Body of pancreas (tissue), 4 donors: ENCODE measurements around the gene MYO1A.

ENCODE experiments used
- POLR2A ChIP-seq, 3 donors: fragments of 450-650 bp; IDR thresholded peaks; one replicate each; pipeline ENCODE4 v1.6.1; 2016; ENCODE audit warnings: antibody characterized with exemption in 3 of 3, mild to moderate bottlenecking in 2 of 3
- TF ChIP-seq, protein P1 (sequence below), 7 experiments: fragments of 450-650 bp in 4 of 7; fragments of 200-600 bp in 3 of 7; sonication (generic) in 3 of 7; IDR thresholded peaks; one replicate each; pipeline ENCODE4 v1.5.1; 2016 to 2019; ENCODE audit warnings: antibody characterized with exemption in 7 of 7

- TF ChIP-seq, protein P1, sequence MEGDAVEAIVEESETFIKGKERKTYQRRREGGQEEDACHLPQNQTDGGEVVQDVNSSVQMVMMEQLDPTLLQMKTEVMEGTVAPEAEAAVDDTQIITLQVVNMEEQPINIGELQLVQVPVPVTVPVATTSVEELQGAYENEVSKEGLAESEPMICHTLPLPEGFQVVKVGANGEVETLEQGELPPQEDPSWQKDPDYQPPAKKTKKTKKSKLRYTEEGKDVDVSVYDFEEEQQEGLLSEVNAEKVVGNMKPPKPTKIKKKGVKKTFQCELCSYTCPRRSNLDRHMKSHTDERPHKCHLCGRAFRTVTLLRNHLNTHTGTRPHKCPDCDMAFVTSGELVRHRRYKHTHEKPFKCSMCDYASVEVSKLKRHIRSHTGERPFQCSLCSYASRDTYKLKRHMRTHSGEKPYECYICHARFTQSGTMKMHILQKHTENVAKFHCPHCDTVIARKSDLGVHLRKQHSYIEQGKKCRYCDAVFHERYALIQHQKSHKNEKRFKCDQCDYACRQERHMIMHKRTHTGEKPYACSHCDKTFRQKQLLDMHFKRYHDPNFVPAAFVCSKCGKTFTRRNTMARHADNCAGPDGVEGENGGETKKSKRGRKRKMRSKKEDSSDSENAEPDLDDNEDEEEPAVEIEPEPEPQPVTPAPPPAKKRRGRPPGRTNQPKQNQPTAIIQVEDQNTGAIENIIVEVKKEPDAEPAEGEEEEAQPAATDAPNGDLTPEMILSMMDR (IDR thresholded peaks at IDR 0.05): no peak
- no peak for TF ChIP-seq POLR2A (IDR thresholded peaks at IDR 0.05)
Measured at GRCh38 chr12:57058454-57058853, 8.5 kb upstream of the MYO1A start.
